H1 (cell line): ENCODE measurements around the gene VWA5B2. TPM values are rescaled to one million over a fixed set of nuclear protein-coding genes. Genes with fewer than 3 reads are reported as not detected.

Source experiments
- ASH2L ChIP-seq: fragments of 200-600, 300-600 bp; sonication (generic); IDR thresholded peaks from one replicate; pipeline ENCODE4 v1.7.1; 2017; ENCODE audit warnings: low read length
- BACH1 ChIP-seq: IDR thresholded peaks from 2 replicates; pipeline ENCODE4 v1.6.1; 2012; ENCODE audit warnings: low read length, improper control_type of control experiment
- CHD2 ChIP-seq: IDR thresholded peaks from 2 replicates; pipeline ENCODE4 v1.6.1; 2012; ENCODE audit warnings: low read length, improper control_type of control experiment
- CREB1 ChIP-seq: IDR thresholded peaks from 2 replicates; pipeline ENCODE4 v1.6.1; 2012; ENCODE audit warnings: inconsistent platforms
- CTBP2 ChIP-seq: IDR thresholded peaks from 2 replicates; pipeline ENCODE4 v1.7.0; 2011; ENCODE audit warnings: borderline replicate concordance, mild to moderate bottlenecking, moderate library complexity, mixed read lengths, low read length; ENCODE audit not compliant: insufficient read depth, insufficient read length
- FOSL1 ChIP-seq: IDR thresholded peaks from 2 replicates; pipeline ENCODE4 v1.6.1; 2011; ENCODE audit warnings: mild to moderate bottlenecking, low read depth, low read length, moderate library complexity; ENCODE audit not compliant: insufficient read depth
- HDAC2 ChIP-seq, 2 experiments: fragments of 300-600 bp in 1 of 2; sonication (generic) in 1 of 2; IDR thresholded peaks; 2 replicates each; pipeline ENCODE4 v1.6.1; 2011 to 2012; ENCODE audit warnings: low read depth in 2 of 2, low read length in 2 of 2, mild to moderate bottlenecking in 2 of 2, moderate library complexity in 2 of 2, borderline replicate concordance in 1 of 2, inconsistent platforms in 1 of 2
- JUND ChIP-seq: IDR thresholded peaks from 2 replicates; pipeline ENCODE4 v1.6.1; 2011; ENCODE audit warnings: mild to moderate bottlenecking, improper control_type of control experiment, low read length
- KDM1A ChIP-seq: fragments of 200-600, 300-600 bp; sonication (generic); IDR thresholded peaks from 2 replicates; pipeline ENCODE4 v1.7.1; 2016; ENCODE audit warnings: mild to moderate bottlenecking, low read length, borderline replicate concordance
- KDM4A ChIP-seq: IDR thresholded peaks from one replicate; pipeline ENCODE4 v1.7.1; 2012; ENCODE audit warnings: low read depth, mild to moderate bottlenecking, moderate library complexity, low read length, inconsistent platforms; ENCODE audit not compliant: severe bottlenecking
- PHF8 ChIP-seq: fragments of 200-600 bp; sonication (generic); conservative IDR thresholded peaks from 2 replicates; pipeline ENCODE4 v1.7.1; 2012; ENCODE audit warnings: low read depth, mild to moderate bottlenecking, inconsistent platforms, low read length, moderate library complexity
- SAP30 ChIP-seq: fragments of 300-600 bp; sonication (generic); IDR thresholded peaks from 2 replicates; pipeline ENCODE4 v1.7.1; 2012; ENCODE audit warnings: low read length, moderate library complexity, mild to moderate bottlenecking, inconsistent platforms; ENCODE audit not compliant: insufficient read depth, insufficient replicate concordance
- SIN3A ChIP-seq, 2 experiments: IDR thresholded peaks in 1 of 2; conservative IDR thresholded peaks in 1 of 2; 2 replicates each; pipeline ENCODE4 v1.6.1; 2011 to 2012; ENCODE audit warnings: low read length in 2 of 2, improper control_type of control experiment in 1 of 2, low read depth in 1 of 2, mild to moderate bottlenecking in 1 of 2
- SIX5 ChIP-seq: IDR thresholded peaks from 2 replicates; pipeline ENCODE4 v1.6.1; 2011; ENCODE audit warnings: mild to moderate bottlenecking, low read depth, low read length
- SP2 ChIP-seq: IDR thresholded peaks from 2 replicates; pipeline ENCODE4 v1.6.1; 2012; ENCODE audit warnings: mild to moderate bottlenecking, low read length, inconsistent platforms
- SP4 ChIP-seq: IDR thresholded peaks from 2 replicates; pipeline ENCODE4 v1.6.1; 2012; ENCODE audit warnings: low read length, inconsistent platforms
- TAF1 ChIP-seq: IDR thresholded peaks from 2 replicates; pipeline ENCODE4 v1.6.1; 2011; ENCODE audit warnings: mild to moderate bottlenecking, low read depth, low read length
- TAF7 ChIP-seq: optimal IDR thresholded peaks from 2 replicates; pipeline ENCODE3; 2011; ENCODE audit warnings: low read depth, mild to moderate bottlenecking, inconsistent platforms, low read length, moderate library complexity, borderline replicate concordance
- TBP ChIP-seq: IDR thresholded peaks from 2 replicates; pipeline ENCODE4 v1.6.1; 2011; ENCODE audit warnings: low read depth, low read length, improper control_type of control experiment
- polyA plus RNA-seq, 7 experiments: library from polyadenylated mRNA; depleted of rRNA in 3 of 7; stranded (reverse) in 5 of 7; unstranded in 2 of 7; fragments of >200 nt in 5 of 7; fragments of 200-250 nt in 2 of 7; gene quantifications; 1 replicate in 5 of 7; 2 replicates in 1 of 7; 4 replicates in 1 of 7; pipeline versions ENCODE4 v1.2.1 to v1.2.3, GENCODE V29; 2011 to 2013; ENCODE audit warnings: missing spikeins in 2 of 7, mixed read lengths in 2 of 7
- total RNA-seq: library from RNA; stranded (reverse); fragmentation: NEBNext Ultra II Directional; extraction: Animal tissue kit (Norgen Biotek cat#: 25700); gene quantifications from 2 replicates; pipeline ENCODE4 v1.2.1, GENCODE V29; 2021
- TF ChIP-seq, protein P1 (sequence below): IDR thresholded peaks from 2 replicates; pipeline ENCODE4 v1.6.1; 2012; ENCODE audit warnings: low read length, inconsistent platforms
- TF ChIP-seq, protein P2 (sequence below): IDR thresholded peaks from 2 replicates; pipeline ENCODE4 v1.6.1; 2011; ENCODE audit warnings: low read length, improper control_type of control experiment

Gene VWA5B2
- total and polyA plus RNA-seq, 2 of the 8 experiments (the other 6 are each of a cell fraction or from before 2014, with no cell fraction given), result 0.53 to 0.56 TPM

- TF ChIP-seq SIN3A (conservative IDR thresholded peaks at IDR 0.05 in 1 of 2, IDR thresholded peaks at IDR 0.05 in 1 of 2; ENCODE audit: low read depth in 1 of 2, low read length in 2 of 2) (no peak; a peak in 1 of 4 replicates), HDAC2 (IDR thresholded peaks at IDR 0.05; ENCODE audit: borderline replicate concordance in 1 of 2, low read depth in 2 of 2, low read length in 2 of 2) (no peak), TAF7 (peak; percentile 66), TAF1 (peak; percentile 71; the same call in 1 of the 2 replicates), SIX5 (peak; percentile 54; the same call in 1 of the 2 replicates), TBP (peak; percentile 61; the same call in 1 of the 2 replicates), SP2 (no peak), SP4 (peak; percentile 71; the same call in 1 of the 2 replicates), PHF8 (peak; percentile 68), KDM1A (no peak), BACH1 (peak; percentile 75), FOSL1 (no peak), CTBP2 (no peak), CHD2 (0 out of 2 replicates have a peak, but pooled peaks have one; percentile 36), SAP30 (no peak), KDM4A (no peak), CREB1 (peak; percentile 74), JUND (0 out of 2 replicates have a peak, but pooled peaks have one; percentile 7), ASH2L (peak; percentile 54)
- TF ChIP-seq, protein P1, sequence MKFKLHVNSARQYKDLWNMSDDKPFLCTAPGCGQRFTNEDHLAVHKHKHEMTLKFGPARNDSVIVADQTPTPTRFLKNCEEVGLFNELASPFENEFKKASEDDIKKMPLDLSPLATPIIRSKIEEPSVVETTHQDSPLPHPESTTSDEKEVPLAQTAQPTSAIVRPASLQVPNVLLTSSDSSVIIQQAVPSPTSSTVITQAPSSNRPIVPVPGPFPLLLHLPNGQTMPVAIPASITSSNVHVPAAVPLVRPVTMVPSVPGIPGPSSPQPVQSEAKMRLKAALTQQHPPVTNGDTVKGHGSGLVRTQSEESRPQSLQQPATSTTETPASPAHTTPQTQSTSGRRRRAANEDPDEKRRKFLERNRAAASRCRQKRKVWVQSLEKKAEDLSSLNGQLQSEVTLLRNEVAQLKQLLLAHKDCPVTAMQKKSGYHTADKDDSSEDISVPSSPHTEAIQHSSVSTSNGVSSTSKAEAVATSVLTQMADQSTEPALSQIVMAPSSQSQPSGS, result peak; percentile 23; the same call in 1 of the 2 replicates
- TF ChIP-seq, protein P2, sequence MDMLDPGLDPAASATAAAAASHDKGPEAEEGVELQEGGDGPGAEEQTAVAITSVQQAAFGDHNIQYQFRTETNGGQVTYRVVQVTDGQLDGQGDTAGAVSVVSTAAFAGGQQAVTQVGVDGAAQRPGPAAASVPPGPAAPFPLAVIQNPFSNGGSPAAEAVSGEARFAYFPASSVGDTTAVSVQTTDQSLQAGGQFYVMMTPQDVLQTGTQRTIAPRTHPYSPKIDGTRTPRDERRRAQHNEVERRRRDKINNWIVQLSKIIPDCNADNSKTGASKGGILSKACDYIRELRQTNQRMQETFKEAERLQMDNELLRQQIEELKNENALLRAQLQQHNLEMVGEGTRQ, result peak; percentile 56
Observed at GRCh38 chr3:184185461-184186183, 43.8 kb upstream of the VWA5B2 start (continued).
